Neural cell (in vitro differentiated cells): ENCODE measurements around the gene INPPL1. TPM values are rescaled to one million over a fixed set of nuclear protein-coding genes. Genes with fewer than 3 reads are reported as not detected.

ENCODE experiments used
- H2AFZ ChIP-seq: fragments of 200-600, 300-800 bp; sonication (generic), shearing (Covaris generic); 2 replicates; pipeline ENCODE4 v1.6.0; 2014; ENCODE audit warnings: low read depth, mild to moderate bottlenecking, antibody characterized with exemption, low read length, moderate library complexity
- H3F3A ChIP-seq: fragments of 200-600 bp; shearing (Covaris generic); 2 replicates; pipeline ENCODE4 v1.6.1; 2016; ENCODE audit warnings: mild to moderate bottlenecking, moderate library complexity, mixed read lengths, antibody characterized with exemption, low read length; ENCODE audit not compliant: insufficient read depth, poor library complexity, severe bottlenecking
- H3K27ac ChIP-seq: fragments of 200-600, 300-800 bp; sonication (generic), shearing (Covaris generic); 2 replicates; pipeline ENCODE4 v1.5.1; 2014; ENCODE audit warnings: mild to moderate bottlenecking, low read length, moderate library complexity
- H3K27me3 ChIP-seq: fragments of 300-800, 200-600 bp; sonication (generic), shearing (Covaris generic); 2 replicates; pipeline ENCODE4 v1.6.0; 2014; ENCODE audit warnings: mild to moderate bottlenecking, low read depth, low read length, moderate library complexity; ENCODE audit not compliant: insufficient read depth
- H3K36me3 ChIP-seq: fragments of 300-800, 200-600 bp; sonication (generic), shearing (Covaris generic); 2 replicates; pipeline ENCODE4 v1.5.1; 2014; ENCODE audit warnings: mild to moderate bottlenecking, antibody characterized with exemption, low read length, moderate library complexity; ENCODE audit not compliant: insufficient read depth
- H3K4me2 ChIP-seq: fragments of 300-800, 200-600 bp; sonication (generic), shearing (Covaris generic); 2 replicates; pipeline ENCODE4 v1.6.0; 2014; ENCODE audit warnings: mild to moderate bottlenecking, low read length
- H3K4me3 ChIP-seq: fragments of 300-800, 200-600 bp; sonication (generic), shearing (Covaris generic); 2 replicates; pipeline ENCODE4 v1.5.1; 2014; ENCODE audit warnings: mild to moderate bottlenecking, low read length, moderate library complexity
- H3K79me2 ChIP-seq: fragments of 200-600 bp; shearing (Covaris generic); replicated peaks from 2 replicates; pipeline ENCODE4 v1.6.0; 2014; ENCODE audit warnings: mild to moderate bottlenecking, low read length, moderate library complexity; ENCODE audit not compliant: insufficient read depth
- H3K9ac ChIP-seq: fragments of 300-800, 200-600 bp; sonication (generic), shearing (Covaris generic); 2 replicates; pipeline ENCODE4 v1.6.1; 2016; ENCODE audit warnings: mild to moderate bottlenecking, low read length, mixed read lengths
- H3K9me2 ChIP-seq: fragments of 200-600 bp; shearing (Covaris generic); 2 replicates; pipeline ENCODE4 v1.6.1; 2016; ENCODE audit warnings: mild to moderate bottlenecking, low read length, mixed read lengths; ENCODE audit not compliant: insufficient read depth
- H3K9me3 ChIP-seq: fragments of 200-600, 300-800 bp; sonication (generic), shearing (Covaris generic); 2 replicates; pipeline ENCODE4 v1.6.1; 2016; ENCODE audit warnings: mild to moderate bottlenecking, mixed run types, low read length, moderate library complexity, mixed read lengths
- H4K20me1 ChIP-seq: fragments of 200-600 bp; shearing (Covaris generic); 2 replicates; pipeline ENCODE4 v1.6.1; 2016; ENCODE audit warnings: mild to moderate bottlenecking, mixed run types; ENCODE audit not compliant: insufficient read depth
- EP300 ChIP-seq: fragments of 450-650 bp; conservative IDR thresholded peaks from 2 replicates; pipeline ENCODE4 v1.6.1; 2014; ENCODE audit warnings: antibody characterized with exemption, mild to moderate bottlenecking, moderate library complexity; ENCODE audit not compliant: poor library complexity, severe bottlenecking
- EZH2 ChIP-seq: fragments of 200-600, 300-800 bp; shearing (Covaris generic), sonication (generic); IDR thresholded peaks from 2 replicates; pipeline ENCODE4 v1.6.1; 2014; ENCODE audit warnings: antibody characterized with exemption, low read length, borderline replicate concordance, mild to moderate bottlenecking; ENCODE audit not compliant: insufficient read depth, poor library complexity, severe bottlenecking
- MXI1 ChIP-seq: fragments of 450-650 bp; conservative IDR thresholded peaks from 2 replicates; pipeline ENCODE4 v1.6.1; 2014; ENCODE audit warnings: antibody characterized with exemption, mild to moderate bottlenecking; ENCODE audit not compliant: poor library complexity, severe bottlenecking
- POLR2AphosphoS5 ChIP-seq: IDR thresholded peaks from 2 replicates; pipeline ENCODE4 v1.6.1; 2012
- RAD21 ChIP-seq: fragments of 450-650 bp; conservative IDR thresholded peaks from 2 replicates; pipeline ENCODE4 v1.6.1; 2014; ENCODE audit warnings: antibody characterized with exemption, mild to moderate bottlenecking, moderate library complexity
- SMC3 ChIP-seq: fragments of 450-650 bp; conservative IDR thresholded peaks from 2 replicates; pipeline ENCODE4 v1.6.1; 2014; ENCODE audit warnings: antibody characterized with exemption, mild to moderate bottlenecking, moderate library complexity; ENCODE audit not compliant: poor library complexity
- TAF1 ChIP-seq: IDR thresholded peaks from 2 replicates; pipeline ENCODE4 v1.6.1; 2012; ENCODE audit warnings: low read depth
- polyA plus RNA-seq: library from polyadenylated mRNA; depleted of rRNA; stranded (reverse); fragments of >200 nt; gene quantifications from 2 replicates; pipeline ENCODE4 v1.2.3, GENCODE V29; 2014
- TF ChIP-seq, protein P1 (sequence below): IDR thresholded peaks from 2 replicates; pipeline ENCODE4 v1.6.1; 2012; ENCODE audit warnings: borderline replicate concordance
- TF ChIP-seq, protein P2 (sequence below): fragments of 450-650 bp; IDR thresholded peaks from 2 replicates; pipeline ENCODE4 v1.5.1; 2014; ENCODE audit warnings: antibody characterized with exemption, mild to moderate bottlenecking, moderate library complexity; ENCODE audit not compliant: poor library complexity, severe bottlenecking

Gene INPPL1
- polyA plus RNA-seq, 1 donor from 2014 or later, result 2.0 TPM

DNA sequence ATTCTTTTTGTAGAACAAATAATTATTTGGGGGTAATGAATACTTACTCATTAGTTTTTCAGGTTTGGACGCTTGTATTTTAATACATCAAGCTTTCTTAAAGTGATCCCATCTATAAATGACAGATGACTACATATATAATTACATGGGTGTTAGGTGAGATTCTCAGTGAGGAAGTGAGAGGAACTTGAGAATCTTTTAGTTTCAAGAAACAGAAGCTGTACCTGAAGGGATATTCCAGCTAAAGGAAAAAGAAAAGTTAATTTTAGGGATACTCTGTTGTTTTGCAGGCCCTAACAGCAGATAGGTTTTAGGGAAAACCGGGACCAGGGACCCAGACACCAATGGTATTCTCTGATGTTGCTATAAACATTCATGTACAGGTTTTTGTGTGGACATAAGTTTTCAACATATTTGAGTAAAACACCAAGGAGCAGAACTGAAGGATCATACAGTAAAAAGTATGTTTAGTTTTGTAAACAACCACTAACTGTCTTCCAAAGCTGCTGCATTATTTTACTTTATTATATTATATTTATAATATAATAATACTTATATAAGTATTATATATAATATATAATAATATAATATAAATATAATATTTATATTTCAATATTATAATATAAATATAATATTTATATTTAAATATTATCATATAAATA, 43.5 kb downstream of the INPPL1 start:
- Histone ChIP-seq H3K27me3 (no peaks in the 10 kb centered on the region), H3K9me3 (no peaks in the 10 kb centered on the region), H3K36me3 (no peaks in the 10 kb centered on the region), H3K9me2 (no peaks in the 10 kb centered on the region), H3K4me3 (no peak overlapping the region), H3K79me2 (no peaks in the 10 kb centered on the region), H2AFZ (no peak overlapping the region), H3F3A (no peaks in the 10 kb centered on the region), H3K27ac (no peak overlapping the region), H4K20me1 (no peaks in the 10 kb centered on the region), H3K4me2 (no peak overlapping the region), H3K9ac (no peak overlapping the region)
- TF ChIP-seq EP300 (no peak), SMC3 (no peak), TAF1 (no peak), RAD21 (no peak), POLR2AphosphoS5 (no peak), EZH2 (no peak)
- TF ChIP-seq, protein P1, sequence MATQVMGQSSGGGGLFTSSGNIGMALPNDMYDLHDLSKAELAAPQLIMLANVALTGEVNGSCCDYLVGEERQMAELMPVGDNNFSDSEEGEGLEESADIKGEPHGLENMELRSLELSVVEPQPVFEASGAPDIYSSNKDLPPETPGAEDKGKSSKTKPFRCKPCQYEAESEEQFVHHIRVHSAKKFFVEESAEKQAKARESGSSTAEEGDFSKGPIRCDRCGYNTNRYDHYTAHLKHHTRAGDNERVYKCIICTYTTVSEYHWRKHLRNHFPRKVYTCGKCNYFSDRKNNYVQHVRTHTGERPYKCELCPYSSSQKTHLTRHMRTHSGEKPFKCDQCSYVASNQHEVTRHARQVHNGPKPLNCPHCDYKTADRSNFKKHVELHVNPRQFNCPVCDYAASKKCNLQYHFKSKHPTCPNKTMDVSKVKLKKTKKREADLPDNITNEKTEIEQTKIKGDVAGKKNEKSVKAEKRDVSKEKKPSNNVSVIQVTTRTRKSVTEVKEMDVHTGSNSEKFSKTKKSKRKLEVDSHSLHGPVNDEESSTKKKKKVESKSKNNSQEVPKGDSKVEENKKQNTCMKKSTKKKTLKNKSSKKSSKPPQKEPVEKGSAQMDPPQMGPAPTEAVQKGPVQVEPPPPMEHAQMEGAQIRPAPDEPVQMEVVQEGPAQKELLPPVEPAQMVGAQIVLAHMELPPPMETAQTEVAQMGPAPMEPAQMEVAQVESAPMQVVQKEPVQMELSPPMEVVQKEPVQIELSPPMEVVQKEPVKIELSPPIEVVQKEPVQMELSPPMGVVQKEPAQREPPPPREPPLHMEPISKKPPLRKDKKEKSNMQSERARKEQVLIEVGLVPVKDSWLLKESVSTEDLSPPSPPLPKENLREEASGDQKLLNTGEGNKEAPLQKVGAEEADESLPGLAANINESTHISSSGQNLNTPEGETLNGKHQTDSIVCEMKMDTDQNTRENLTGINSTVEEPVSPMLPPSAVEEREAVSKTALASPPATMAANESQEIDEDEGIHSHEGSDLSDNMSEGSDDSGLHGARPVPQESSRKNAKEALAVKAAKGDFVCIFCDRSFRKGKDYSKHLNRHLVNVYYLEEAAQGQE, result no peak
- TF ChIP-seq, protein P2, sequence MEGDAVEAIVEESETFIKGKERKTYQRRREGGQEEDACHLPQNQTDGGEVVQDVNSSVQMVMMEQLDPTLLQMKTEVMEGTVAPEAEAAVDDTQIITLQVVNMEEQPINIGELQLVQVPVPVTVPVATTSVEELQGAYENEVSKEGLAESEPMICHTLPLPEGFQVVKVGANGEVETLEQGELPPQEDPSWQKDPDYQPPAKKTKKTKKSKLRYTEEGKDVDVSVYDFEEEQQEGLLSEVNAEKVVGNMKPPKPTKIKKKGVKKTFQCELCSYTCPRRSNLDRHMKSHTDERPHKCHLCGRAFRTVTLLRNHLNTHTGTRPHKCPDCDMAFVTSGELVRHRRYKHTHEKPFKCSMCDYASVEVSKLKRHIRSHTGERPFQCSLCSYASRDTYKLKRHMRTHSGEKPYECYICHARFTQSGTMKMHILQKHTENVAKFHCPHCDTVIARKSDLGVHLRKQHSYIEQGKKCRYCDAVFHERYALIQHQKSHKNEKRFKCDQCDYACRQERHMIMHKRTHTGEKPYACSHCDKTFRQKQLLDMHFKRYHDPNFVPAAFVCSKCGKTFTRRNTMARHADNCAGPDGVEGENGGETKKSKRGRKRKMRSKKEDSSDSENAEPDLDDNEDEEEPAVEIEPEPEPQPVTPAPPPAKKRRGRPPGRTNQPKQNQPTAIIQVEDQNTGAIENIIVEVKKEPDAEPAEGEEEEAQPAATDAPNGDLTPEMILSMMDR, result no peak

DNA sequence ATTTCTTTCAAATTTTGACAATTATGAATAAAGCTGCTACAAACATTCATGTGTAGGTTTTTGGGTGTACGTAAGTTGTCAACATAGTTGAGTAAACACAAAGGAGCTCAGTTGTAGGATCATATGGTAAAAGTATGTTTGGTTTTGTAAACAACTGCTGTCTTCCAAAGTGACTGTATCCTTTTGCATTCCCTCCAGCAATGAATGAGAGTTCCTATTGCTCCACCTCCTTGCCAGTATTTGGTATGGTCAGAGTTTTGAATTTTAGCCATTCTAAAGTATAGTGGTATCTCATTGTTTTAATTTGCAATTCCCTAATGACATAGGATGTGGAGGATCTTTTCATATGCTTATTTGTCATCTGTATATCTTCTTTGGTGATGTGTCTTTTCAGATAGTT, 47.4 kb downstream of the INPPL1 start:
- H4K20me1 ChIP-seq, result no peaks in the 10 kb centered on the region
- no peak overlapping the region for H3K4me3 ChIP-seq
- no peak overlapping the region for H3K27ac ChIP-seq
- no peaks in the 10 kb centered on the region for H3K79me2 ChIP-seq
- no peak overlapping the region for H3K9ac ChIP-seq
- no peaks in the 10 kb centered on the region for H3F3A ChIP-seq
- no peaks in the 10 kb centered on the region for H3K9me2 ChIP-seq
- H3K4me2 ChIP-seq, result no peak overlapping the region
- no peaks in the 10 kb centered on the region for H3K9me3 ChIP-seq
- no peak overlapping the region for H2AFZ ChIP-seq
- no peaks in the 10 kb centered on the region for H3K36me3 ChIP-seq
- no peak for TF ChIP-seq SMC3
- TF ChIP-seq RAD21, result no peak
- no peak for TF ChIP-seq POLR2AphosphoS5
- no peak for TF ChIP-seq EP300
- TF ChIP-seq, protein P1, result no peak
- no peak for TF ChIP-seq TAF1
- TF ChIP-seq, protein P2, result no peak
- TF ChIP-seq MXI1, result no peak
- no peak for TF ChIP-seq EZH2
- H3K27me3 ChIP-seq, result no peaks in the 10 kb centered on the region
